SU-DHL-6 (cell line): ENCODE results near the gene IFI27L1.

Experiments used
- H2AFZ ChIP-seq: fragments of 200-600 bp; sonication (generic); 2 replicates; pipeline ENCODE4 v1.6.1; 2014; ENCODE audit warnings: low read depth, mild to moderate bottlenecking, moderate library complexity, mixed read lengths, antibody characterized with exemption, low read length; ENCODE audit not compliant: severe bottlenecking
- H3F3A ChIP-seq: fragments of 200-600 bp; shearing (Covaris generic); 2 replicates; pipeline ENCODE4 v1.6.0; 2016; ENCODE audit warnings: antibody characterized with exemption, mild to moderate bottlenecking; ENCODE audit not compliant: insufficient read depth
- H3K27ac ChIP-seq: fragments of 200-600 bp; sonication (generic); 2 replicates; pipeline ENCODE4 v1.5.1; 2016; ENCODE audit warnings: low read depth, mild to moderate bottlenecking, low read length, moderate library complexity, mixed read lengths
- H3K27me3 ChIP-seq: fragments of 200-600 bp; sonication (generic), shearing (Covaris generic); 2 replicates; pipeline ENCODE4 v1.6.0; 2014; ENCODE audit warnings: mild to moderate bottlenecking, low read length
- H3K36me3 ChIP-seq: fragments of 200-600 bp; sonication (generic); 2 replicates; pipeline ENCODE4 v1.6.1; 2014; ENCODE audit warnings: mild to moderate bottlenecking, low read length, mixed read lengths
- H3K4me2 ChIP-seq: fragments of 300-600, 200-600 bp; shearing (Covaris generic), sonication (generic); 2 replicates; pipeline ENCODE4 v1.6.0; 2014; ENCODE audit warnings: low read length, low read depth, mild to moderate bottlenecking; ENCODE audit not compliant: poor library complexity, severe bottlenecking
- H3K4me3 ChIP-seq: fragments of 200-600 bp; sonication (generic); 2 replicates; pipeline ENCODE4 v1.5.1; 2014; ENCODE audit warnings: antibody characterized with exemption, low read length, mild to moderate bottlenecking, mixed read lengths; ENCODE audit not compliant: insufficient read depth, poor library complexity, severe bottlenecking
- H3K79me2 ChIP-seq: fragments of 200-600 bp; sonication (generic); 2 replicates; pipeline ENCODE4 v1.6.1; 2014; ENCODE audit warnings: mild to moderate bottlenecking, low read length, moderate library complexity; ENCODE audit not compliant: insufficient read depth
- H3K9ac ChIP-seq: fragments of 200-600 bp; sonication (generic); 2 replicates; pipeline ENCODE4 v1.7.0; 2014; ENCODE audit warnings: mild to moderate bottlenecking, low read length
- H3K9me2 ChIP-seq: fragments of 200-600 bp; sonication (generic); replicated peaks from 2 replicates; pipeline ENCODE4 v1.6.1; 2014; ENCODE audit warnings: low read length; ENCODE audit not compliant: insufficient read depth
- H3K9me3 ChIP-seq: fragments of 200-600 bp; sonication (generic); 2 replicates; pipeline ENCODE4 v1.6.1; 2014; ENCODE audit warnings: low read length, mixed read lengths; ENCODE audit not compliant: insufficient read depth
- H4K20me1 ChIP-seq: fragments of 200-600 bp; sonication (generic); 2 replicates; pipeline ENCODE4 v1.6.1; 2014; ENCODE audit warnings: low read depth, mild to moderate bottlenecking, antibody characterized with exemption, low read length, moderate library complexity, mixed read lengths
- EZH2phosphoT487 ChIP-seq: fragments of 200-600 bp; sonication (generic), shearing (Covaris generic); conservative IDR thresholded peaks from 2 replicates; pipeline ENCODE4 v1.6.1; 2018; ENCODE audit warnings: mild to moderate bottlenecking, antibody characterized with exemption, low read length, moderate library complexity, mixed read lengths
- TF ChIP-seq, protein P1 (sequence below): fragments of 200-600 bp; sonication (generic); IDR thresholded peaks from one replicate; pipeline ENCODE4 v1.5.1; 2017; ENCODE audit warnings: antibody characterized with exemption, mild to moderate bottlenecking, low read length, moderate library complexity; ENCODE audit not compliant: insufficient read depth, poor library complexity, severe bottlenecking

IFI27L1 gene

DNA sequence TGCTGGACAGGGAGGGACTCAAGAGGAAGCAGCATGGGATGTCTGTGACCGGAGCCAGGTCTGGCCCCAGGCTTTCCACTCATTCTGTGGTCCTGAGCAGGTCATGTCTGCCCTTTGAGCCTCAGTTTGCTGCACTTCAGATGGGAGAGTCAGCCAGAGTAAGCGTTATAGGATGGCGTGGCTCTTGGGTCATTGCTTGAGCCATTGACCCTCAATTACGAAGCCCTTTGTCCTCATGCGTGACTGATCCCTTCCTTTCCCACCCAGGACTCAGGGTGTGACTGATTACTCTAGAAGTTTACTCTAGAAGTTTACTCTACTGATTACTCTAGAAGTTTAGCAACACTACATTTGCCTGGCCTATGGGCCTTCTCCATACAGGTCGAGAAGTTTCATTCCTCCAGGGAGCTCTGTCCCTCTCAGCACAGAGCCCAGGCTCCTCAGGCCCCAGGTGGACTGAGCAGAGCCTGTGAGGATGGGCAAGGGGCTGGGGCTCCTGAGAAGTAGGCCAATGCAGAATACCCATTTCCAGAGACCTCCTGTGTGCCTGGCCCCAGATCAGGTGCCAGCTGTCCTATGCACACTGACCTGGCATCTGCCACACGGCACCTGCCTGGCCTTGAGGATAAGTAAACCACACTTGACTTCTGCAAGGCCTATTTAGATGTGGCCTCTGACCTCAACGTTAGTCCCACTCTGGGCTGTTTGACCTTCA, 21.8 kb downstream of the IFI27L1 start:
- H3K9ac ChIP-seq, result no peak overlapping the region
- TF ChIP-seq, protein P1, sequence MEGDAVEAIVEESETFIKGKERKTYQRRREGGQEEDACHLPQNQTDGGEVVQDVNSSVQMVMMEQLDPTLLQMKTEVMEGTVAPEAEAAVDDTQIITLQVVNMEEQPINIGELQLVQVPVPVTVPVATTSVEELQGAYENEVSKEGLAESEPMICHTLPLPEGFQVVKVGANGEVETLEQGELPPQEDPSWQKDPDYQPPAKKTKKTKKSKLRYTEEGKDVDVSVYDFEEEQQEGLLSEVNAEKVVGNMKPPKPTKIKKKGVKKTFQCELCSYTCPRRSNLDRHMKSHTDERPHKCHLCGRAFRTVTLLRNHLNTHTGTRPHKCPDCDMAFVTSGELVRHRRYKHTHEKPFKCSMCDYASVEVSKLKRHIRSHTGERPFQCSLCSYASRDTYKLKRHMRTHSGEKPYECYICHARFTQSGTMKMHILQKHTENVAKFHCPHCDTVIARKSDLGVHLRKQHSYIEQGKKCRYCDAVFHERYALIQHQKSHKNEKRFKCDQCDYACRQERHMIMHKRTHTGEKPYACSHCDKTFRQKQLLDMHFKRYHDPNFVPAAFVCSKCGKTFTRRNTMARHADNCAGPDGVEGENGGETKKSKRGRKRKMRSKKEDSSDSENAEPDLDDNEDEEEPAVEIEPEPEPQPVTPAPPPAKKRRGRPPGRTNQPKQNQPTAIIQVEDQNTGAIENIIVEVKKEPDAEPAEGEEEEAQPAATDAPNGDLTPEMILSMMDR, result no peak
- no peak for TF ChIP-seq EZH2phosphoT487
- no peaks in the 10 kb centered on the region for H3K27me3 ChIP-seq
- H3K9me2 ChIP-seq, result no peaks in the 10 kb centered on the region
- H2AFZ ChIP-seq, result no peak overlapping the region
- no peak overlapping the region for H3K4me3 ChIP-seq
- H3F3A ChIP-seq, result no peaks in the 10 kb centered on the region
- H3K27ac ChIP-seq, result no peak overlapping the region
- no peak overlapping the region for H3K4me2 ChIP-seq
- no peaks in the 10 kb centered on the region for H3K79me2 ChIP-seq
- no peaks in the 10 kb centered on the region for H3K36me3 ChIP-seq
- H3K9me3 ChIP-seq, result no peaks in the 10 kb centered on the region
- no peaks in the 10 kb centered on the region for H4K20me1 ChIP-seq

DNA sequence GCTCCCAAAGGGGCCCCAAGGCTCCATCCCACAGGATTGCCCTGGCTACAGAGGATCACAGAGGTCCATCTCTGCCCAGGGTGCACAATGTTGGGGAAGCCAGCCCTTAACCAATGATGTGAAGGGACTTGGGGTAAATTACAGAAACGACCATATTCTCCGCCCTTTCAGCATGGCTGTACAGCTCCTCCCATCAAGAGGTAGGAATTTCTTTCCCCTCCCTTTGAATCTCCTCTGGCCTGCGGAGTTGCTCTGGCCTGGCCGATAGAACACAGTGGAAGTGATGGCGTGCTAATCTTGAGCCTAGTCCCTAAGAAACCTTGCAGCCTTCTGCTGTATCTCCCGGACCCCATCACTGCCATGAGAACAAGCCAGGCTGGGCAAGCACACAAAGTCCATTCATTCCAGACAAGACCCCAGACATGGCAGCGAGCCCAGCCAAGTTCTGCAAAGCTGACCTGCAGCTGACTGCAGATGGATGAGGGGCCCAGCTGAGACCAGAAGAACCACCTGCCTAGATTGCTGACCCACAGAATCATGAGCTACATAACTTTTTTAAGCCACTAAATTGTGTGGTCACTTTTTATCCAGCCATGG, 22.5 kb downstream of the IFI27L1 start:
- no peak overlapping the region for H3K4me2 ChIP-seq

DNA sequence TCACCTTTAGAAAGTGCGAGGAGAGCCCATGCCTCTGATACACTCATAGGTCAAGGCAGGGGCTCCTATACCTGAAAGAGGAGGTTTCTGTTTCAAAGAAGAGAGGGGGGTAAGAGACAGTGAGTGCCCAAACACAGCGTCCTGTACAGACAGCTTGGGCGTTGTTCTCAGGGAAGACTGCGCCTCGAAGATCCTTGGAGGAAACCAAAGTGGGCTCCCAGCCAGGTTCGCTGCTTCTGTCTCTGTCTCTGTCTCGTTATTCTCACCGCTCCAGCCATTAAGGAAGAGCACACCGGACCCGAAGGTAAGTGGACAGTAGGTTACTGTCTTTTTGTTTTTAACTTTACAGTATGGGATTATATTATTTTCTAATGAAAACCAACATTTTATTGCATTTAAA, 23.6 kb downstream of the IFI27L1 start:
- Histone ChIP-seq H3K36me3 (no peaks in the 10 kb centered on the region), H3F3A (no peaks in the 10 kb centered on the region), H3K4me3 (no peak overlapping the region), H3K27me3 (no peaks in the 10 kb centered on the region), H3K4me2 (no peak overlapping the region), H3K9me2 (no peaks in the 10 kb centered on the region), H2AFZ (no peak overlapping the region), H3K9ac (no peak overlapping the region), H3K79me2 (no peaks in the 10 kb centered on the region), H3K27ac (no peak overlapping the region), H4K20me1 (no peaks in the 10 kb centered on the region), H3K9me3 (no peaks in the 10 kb centered on the region)
- no peak for TF ChIP-seq EZH2phosphoT487
- TF ChIP-seq, protein P1, result no peak

More for the DNA sequence above, 22.5 kb downstream of the IFI27L1 start:
- TF ChIP-seq EZH2phosphoT487, result no peak
- TF ChIP-seq, protein P1, result no peak
- Histone ChIP-seq H3K9me2 (no peaks in the 10 kb centered on the region), H3K27me3 (no peaks in the 10 kb centered on the region), H4K20me1 (no peaks in the 10 kb centered on the region), H3K27ac (no peak overlapping the region), H3K9ac (no peak overlapping the region), H3K4me3 (no peak overlapping the region), H3K36me3 (no peaks in the 10 kb centered on the region), H3K79me2 (no peaks in the 10 kb centered on the region), H2AFZ (no peak overlapping the region), H3F3A (no peaks in the 10 kb centered on the region), H3K9me3 (no peaks in the 10 kb centered on the region)
